HG02970 (cell line): ENCODE measurements around the gene SERPINB8.
"Not testable (repeated sequence)": the region's sequence is repeated elsewhere in the genome, so short reads cannot be mapped to it uniquely, and the experiment has no call there.

Experiments used
- ATAC-seq: cut with Tn5 transposase; IDR thresholded peaks from one replicate; pipeline ENCODE4 v1.9.1; 2021; ENCODE audit warnings: mild to moderate bottlenecking, moderate library complexity, moderate number of reproducible peaks; ENCODE audit not compliant: unreplicated experiment, low FRiP score

The SERPINB8 gene, protein sequence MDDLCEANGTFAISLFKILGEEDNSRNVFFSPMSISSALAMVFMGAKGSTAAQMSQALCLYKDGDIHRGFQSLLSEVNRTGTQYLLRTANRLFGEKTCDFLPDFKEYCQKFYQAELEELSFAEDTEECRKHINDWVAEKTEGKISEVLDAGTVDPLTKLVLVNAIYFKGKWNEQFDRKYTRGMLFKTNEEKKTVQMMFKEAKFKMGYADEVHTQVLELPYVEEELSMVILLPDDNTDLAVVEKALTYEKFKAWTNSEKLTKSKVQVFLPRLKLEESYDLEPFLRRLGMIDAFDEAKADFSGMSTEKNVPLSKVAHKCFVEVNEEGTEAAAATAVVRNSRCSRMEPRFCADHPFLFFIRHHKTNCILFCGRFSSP

DNA sequence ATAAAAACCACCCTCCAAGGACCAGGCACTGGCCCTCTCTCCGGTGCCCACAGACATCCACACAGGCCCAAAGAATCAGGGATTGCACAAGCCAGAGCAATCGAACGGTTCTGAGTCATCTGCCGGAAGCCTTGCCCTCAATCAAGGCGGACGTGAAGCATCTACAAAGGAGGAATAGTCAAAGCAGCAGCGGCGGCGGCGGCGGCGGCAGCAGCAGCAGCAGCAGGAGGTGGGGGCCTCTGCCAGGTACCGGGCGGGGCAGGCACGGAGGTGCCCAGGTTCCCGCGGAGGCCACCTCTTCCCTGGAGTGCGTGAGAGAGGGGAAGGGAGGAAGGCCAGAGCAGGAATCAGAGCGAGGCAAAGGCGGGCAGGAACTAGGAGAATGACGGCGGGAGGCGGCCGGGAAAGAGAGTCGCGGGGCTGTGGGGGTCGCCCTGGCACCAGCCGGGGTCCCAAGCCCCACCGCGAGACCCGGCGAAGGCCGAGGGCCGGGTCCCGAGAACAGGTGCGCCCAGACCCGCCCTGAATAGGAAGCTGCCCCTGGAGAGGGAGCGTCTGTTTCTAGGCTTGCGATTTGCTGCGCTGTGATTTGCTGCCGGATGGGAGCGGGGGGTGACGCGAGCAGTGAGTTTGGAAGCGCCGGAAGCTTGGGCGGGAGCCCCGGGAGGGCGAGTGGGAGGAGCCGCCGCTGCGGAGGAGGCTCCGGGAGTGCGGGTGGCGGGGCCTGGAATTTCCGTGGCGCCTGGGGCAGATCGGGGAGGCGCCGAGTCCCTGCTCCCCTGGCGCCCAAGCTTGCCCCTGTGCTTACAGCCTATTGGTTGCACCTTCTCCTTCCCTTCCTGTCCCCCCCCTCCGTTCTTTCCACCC, at the start of gene SERPINB8:
TSS of gene SERPINB8 (plus strand) at position 140 of the 867 bp plus-strand sequence. CDS start 8,228 bp downstream, outside the sequence.
- peak; percentile 84 for ATAC-seq

DNA sequence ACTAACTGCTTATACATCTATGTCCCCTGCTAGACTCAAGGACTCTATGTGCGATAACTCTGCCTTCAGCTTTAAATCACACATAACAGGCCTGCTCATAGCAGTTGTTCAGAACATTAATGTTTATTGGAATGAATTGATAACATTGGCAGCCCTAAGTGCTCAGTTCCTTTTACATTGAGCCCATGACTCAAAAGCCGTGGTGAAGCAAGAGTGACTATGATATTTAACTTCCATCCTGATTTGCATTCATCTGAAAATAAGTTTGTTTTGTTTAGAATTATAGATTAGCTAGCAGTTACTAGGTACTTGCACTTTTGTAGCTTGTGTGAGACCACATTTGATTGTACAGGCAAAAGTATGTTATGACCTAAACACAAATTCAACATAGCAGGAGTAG, 47.8 kb upstream of the SERPINB8 start:
- ATAC-seq = no peak

DNA sequence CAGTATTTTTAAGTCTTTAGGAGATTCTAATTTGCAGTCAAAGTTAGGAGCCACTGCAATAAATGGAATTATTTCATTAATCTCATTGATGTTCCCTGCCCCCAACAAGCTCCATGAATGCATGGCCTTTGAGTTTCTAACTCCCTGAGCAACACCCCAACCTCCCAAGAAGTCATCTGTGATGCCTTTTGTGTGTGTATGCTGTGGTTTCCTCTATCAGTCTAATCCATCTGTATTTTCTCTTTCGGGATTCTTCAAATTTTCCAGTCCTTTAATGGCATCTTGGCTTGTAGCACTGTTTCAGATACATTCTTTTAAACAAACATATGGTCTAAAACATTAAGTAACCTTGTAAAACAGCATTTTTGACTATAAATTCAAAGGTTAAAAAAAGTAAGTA, 45.3 kb upstream of the SERPINB8 start:
- ATAC-seq = no peak

DNA sequence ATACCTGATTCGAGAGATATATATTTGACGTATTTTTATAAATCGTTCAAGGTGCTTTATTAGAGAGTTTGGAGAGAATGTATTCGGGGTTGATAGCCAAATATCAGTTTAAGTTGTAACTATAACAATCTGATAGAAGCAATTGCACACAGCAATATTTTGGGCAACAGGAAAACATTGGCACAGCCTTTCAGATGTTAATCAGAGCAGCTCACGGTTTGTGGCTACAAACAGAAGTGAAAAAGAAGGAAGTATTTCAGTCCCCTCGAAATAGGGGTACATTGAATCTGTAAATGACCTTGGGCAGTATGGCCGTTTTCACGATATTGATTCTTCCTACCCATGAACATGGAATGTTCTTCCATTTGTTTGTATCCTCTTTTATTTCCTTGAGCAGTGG, 41.5 kb upstream of the SERPINB8 start:
- ATAC-seq = no peak

DNA sequence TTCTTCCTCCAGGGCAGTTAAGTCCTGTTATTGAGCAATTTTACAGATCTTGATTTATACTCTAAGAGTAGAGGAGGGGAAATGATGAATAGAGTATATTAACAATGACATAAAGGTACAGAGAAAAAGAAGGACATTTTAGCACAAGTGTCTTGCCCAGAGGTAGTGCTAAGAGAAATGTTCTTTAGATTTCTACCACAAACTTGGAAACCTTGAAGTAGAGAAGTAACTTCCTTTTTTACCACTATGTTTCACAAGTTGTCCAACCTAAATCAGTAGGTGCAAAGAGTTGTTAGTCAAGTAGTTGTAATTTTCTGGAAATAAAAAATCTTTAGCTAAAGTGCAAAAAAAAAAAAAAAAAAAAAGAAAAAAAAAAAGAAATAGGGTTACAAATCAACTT, 40.5 kb upstream of the SERPINB8 start:
- ATAC-seq = not testable (repeated sequence)

DNA sequence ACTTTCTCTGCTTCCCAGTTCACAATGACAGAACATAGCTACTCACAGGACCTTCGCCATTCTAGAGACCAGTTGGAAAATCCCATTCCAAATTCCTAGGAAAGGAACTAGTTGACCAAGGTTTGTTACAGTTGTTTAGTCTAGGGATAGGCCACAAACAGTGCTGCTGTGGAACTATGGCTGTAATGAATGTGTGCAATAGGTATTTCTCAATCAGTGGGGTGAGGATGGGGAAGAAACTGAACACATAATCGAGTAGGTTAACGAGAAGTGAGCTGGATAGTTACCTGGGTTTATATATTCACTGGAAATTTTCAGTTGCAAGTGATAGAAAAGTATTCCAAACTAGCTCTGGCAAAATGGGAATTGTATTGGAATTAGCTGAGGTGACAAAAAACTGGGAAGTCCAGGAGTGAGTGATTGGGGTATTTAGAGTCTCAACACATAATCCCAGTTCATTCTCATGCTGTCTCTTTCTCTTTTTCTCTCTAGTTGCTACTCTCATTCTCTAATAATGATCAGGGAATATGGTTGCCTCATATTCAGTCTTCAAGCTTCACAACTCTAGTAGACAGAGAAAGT, 39.0 kb upstream of the SERPINB8 start:
- no peak for ATAC-seq

DNA sequence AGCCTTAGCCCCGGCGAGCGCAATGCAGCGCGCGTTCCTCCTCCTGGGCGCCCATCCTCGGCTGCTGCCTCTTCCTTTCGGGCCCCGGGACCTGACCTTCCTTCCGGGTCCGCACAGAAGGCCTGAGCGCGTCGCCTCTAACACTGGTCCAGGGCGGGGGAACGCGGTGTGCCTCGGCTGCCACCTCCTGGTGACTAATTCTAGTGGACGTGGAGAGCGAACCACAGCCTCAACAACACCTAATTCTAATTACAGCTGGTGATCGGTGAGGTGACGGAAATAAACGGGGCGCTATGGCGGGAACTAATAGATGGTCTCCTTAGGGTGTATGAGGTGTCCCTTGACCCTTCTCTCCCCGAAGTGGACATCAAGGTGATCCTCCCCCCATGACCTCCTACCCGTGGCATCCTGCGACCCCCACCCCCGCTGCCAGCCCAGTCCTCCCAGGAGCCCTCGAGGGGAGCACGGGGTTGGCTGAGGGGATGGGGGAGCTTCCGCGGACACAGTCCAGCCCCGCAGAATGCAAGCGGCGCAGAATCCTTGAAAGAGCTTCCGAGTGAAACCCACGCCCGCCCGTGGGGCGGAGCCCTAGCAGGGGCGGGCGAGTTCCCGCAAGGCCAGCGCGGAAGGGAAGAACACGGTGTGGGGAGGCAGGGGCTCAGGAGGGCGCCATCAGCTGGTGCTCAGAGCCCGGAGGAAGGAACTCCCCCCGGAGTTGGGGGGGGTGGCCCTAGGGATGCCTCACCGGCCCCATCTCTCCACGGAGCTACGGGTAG, 33.5 kb upstream of the SERPINB8 start:
- peak; percentile 98 for ATAC-seq

DNA sequence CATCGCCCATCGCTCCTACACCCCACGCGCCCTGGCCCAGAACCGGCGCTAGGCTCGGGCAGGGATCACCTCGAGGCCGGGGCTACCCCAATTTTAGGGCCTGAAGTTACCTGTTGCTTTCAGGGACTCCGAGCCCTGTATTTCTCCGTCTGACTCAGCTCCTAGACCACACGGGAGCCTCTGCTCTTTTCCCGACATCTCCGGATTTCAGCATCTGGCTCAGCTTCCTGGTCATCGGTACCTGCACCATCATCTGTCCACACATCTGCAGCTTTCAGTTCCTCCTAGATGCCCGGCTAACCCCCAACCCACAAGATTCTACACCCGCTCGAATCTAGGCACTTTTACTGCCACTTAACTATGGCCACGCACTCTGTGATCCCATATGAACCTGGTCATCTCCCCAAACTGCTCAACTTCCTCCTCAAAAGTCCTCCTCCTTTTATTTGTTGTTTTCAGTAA, 32.9 kb upstream of the SERPINB8 start:
- no peak for ATAC-seq

DNA sequence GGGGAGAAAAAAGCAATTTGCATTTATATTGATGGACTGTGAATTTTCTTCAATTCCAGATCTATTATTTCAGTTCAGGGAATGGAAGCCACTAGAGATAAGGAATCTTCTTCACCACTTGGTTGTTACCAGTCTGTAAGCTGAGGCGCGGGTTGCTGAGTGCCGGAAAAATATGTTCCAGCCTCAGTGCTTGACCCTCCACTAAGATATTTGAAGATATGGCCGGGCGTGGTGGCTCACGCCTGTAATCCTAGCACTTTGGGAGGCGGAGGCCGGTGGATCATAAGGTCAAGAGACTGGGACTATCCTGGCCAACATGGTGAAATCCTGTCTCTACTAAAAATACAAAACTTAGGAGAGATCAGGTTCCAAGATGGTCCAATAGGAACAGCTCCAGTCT, 29.9 kb upstream of the SERPINB8 start:
- ATAC-seq = no peak

DNA sequence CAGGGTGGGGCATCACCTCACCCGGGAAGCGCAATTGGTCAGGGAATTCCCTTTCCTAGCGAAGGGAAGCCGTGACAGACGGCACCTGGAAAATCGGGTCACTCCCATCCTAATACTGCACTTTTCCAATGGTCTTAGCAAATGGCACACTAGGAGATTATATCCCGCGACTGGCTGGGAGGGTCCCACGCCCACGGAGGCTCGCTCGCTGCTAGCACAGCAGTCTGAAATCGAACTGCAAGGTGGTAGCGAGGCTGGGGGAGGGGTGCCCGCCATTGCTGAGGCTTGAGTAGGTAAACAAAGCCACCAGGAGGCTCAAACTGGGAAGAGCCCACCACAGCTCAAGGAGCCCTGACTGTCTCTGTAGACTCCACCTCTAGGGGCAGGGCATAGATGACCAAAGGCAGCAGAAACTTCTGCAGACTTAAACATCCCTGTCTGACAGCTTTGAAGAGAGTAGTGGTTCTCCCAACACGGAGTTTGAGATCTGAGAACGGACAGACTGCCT, 29.3 kb upstream of the SERPINB8 start:
- ATAC-seq = not testable (repeated sequence)

DNA sequence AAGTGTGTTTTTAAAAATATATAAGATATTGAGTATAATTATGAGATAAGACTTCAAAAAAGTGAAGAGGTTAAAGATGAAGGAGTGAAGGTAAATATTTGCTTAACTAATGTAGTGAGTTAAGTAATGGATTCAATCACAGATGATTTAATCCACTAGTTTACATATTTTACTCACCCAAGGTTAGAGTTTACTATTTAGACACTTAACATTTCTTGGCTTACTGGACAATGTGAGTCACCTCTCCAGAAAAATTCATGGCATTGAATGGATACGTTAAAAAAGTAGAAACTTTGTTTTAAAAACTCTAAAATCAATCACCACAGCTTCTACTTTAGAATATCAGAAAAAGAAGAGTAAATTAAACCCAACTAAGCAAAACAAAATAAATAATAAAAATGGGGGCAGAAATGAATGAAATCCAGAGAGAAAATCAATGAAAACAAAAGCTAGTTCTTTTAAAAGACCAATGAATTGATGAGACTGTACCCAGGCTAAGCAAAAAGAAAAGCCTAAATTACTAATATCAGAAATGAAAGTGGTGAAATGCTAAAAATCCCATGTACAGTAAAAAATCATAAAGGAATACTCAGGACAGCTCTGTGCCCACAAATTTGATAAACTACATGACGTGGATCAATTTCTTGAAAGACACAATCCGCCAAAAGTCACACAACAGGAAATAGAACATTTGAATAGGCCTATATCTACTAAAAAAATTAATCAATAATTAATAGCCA, 22.7 kb upstream of the SERPINB8 start:
- ATAC-seq = no peak

DNA sequence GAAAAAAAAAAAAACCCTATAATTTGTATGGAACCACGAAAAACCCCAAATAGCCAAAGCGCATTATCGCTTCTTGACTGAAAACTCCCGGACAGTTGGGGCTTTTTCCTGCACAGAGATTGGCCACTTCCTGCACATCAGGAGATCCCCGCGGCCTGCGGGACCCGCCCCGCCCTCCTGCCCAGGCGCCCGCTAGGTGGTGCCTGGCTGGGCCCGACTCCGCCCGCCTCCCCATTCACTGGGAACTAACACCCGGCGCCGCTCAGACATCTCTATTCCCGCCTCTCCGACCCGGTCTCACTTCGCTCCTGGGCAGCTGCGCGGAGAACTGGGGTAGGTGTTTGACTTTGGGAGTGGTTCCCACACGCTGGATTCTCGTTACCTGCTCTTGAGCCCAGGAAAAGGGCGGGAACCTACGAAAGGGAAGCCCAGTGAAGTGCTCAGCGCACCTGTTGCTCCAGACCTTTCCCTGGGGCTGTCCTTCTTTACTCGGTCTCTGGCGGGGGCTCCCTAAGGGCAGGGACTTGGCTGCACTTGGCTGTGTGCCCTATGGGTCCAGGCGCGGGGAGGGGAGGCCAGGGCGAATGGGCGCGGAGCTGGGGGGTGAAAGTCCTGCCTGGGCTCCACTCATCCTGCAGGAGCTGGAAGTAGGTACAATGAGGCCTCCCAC, 20.7 kb upstream of the SERPINB8 start, which contains the start of gene HMSD:
TSS of gene HMSD (plus strand) at position 234 of the 670 bp plus-strand sequence. CDS start 4,155 bp downstream, outside the sequence.
- ATAC-seq = peak; percentile 89

DNA sequence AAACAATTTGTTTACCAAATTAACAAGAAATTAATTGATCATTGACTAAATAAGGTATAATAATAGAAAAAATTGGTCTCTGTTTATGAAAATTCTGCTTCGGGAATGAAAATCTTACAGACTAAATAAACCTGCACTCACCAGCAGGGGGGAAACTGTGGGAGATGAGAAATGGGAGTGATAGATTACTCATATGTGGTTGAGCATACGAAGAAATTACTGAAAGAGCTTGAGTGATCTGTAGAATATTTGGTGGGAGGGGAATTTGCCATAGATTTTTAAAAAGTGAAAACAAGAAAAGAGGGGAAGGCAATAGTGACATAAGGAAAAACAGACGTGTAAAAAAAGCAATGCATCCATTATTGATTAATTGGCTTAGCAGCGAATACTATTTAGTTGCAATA, 18.6 kb upstream of the SERPINB8 start:
- ATAC-seq = peak; percentile 44

DNA sequence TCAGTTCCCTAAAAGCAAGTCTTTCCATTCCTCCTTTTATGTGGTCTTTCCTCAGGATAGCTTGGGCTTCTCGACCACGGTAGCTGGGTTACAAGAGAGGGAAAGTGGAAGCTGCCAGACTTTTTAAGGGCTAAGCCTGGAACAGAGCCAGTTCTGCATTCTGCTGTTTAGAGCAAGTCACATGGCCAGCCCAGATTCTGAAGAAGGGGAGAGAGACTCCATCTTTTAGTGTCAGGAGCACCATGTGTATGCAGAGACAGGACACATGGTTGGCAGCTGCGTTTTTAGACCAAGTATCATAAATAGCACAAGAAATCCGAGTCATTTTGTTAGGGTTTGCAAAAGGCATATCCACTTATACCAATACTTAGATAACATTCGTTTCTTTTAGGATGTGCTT, 16.1 kb upstream of the SERPINB8 start:
- no peak for ATAC-seq

DNA sequence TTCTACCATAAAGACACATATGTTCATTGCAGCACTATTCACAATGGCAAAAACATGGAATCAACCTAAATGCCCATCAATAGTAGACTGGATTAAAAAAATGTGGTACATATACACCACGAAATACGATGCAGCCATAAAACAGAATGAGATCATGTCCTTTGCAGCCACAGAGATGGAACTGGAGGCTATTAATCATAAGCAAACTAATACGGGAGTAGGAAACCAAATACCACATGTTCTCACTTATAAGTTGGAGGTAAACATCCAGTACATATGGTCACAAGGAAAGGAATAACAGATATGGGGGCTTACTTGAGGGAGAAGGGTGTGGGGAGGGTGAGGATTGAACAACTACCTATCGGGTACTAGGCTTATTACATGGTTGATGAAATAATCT, 13.1 kb upstream of the SERPINB8 start:
- no peak for ATAC-seq

DNA sequence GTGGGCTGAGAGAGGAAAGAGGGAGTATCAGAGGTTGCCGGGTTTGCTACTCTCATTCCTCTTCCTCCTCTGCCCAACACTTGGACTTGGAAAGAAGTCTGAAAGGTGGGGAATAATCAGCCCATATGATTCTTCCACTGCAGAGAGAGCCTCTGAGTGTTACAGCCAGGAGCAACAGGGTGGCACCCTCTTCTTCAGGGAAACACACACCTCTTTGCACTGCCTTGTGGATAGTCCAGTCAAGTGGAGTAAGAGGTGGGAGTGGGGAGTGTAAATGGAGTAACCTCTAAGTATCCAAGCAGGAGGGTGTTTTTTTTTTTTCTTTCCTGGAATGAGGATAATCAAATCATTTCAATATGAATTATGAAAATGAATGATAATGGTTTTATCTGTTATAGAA, 9.0 kb upstream of the SERPINB8 start:
- no peak for ATAC-seq

DNA sequence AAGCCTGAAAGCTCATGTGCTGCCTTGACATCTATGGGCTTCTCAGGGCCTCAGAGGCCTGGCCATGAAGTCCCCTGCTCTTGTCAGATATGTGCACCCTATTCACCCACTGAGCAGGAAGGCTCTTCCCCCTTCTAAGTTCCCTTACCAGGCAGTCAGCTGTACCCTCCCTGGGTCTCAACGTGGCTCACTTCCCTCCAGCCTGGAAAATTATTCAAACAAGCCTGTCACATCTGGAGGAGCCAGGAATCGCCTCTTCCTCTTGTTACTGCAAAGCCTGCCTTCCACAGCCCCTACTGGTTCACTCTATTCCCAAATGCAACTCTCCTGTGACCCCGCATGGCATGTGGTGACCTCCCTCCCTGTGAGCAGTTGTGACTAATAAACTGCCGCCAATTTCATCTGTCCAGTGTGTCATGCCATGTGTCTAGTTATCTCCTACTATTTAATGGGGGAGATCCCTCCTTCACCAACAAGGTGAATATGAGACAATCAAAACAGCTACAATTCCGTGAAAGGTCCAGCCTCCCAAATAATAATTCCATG, 8.4 kb upstream of the SERPINB8 start:
- ATAC-seq = no peak

DNA sequence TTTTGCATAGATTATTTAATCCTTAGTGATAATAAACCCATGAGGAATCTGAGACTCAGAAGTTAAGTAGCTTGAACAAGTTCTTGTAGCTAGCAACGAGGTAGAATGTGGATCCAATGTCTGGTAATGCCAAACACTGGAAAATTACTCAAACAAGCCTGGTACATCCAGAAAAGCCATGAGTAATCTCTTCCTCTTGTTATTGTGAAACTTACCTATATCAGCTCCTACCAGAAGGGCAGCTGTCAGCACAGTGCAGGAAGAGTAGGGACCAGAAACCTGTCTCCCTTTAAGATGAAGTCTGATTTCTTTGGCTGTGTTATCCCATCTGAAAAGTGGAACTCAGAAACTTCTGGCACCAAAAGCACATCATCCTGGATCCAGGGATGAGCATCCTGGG, 7.7 kb upstream of the SERPINB8 start:
- no peak for ATAC-seq
